H1 (cell line): ENCODE measurements around the gene MROH7. TPM values are rescaled to one million over a fixed set of nuclear protein-coding genes. Genes with fewer than 3 reads are reported as not detected.

Experiments used
- CHD1 ChIP-seq: IDR thresholded peaks from 2 replicates; pipeline ENCODE4 v1.6.1; 2012; ENCODE audit warnings: low read depth, low read length, improper control_type of control experiment
- POU5F1 ChIP-seq: IDR thresholded peaks from 2 replicates; pipeline ENCODE4 v1.6.1; 2011; ENCODE audit warnings: low read depth, mild to moderate bottlenecking, low read length, moderate library complexity
- RFX5 ChIP-seq: IDR thresholded peaks from 2 replicates; pipeline ENCODE4 v1.6.1; 2011; ENCODE audit warnings: low read depth, low read length, improper control_type of control experiment, borderline replicate concordance
- polyA plus RNA-seq, 7 experiments: library from polyadenylated mRNA; depleted of rRNA in 3 of 7; stranded (reverse) in 5 of 7; unstranded in 2 of 7; fragments of >200 nt in 5 of 7; fragments of 200-250 nt in 2 of 7; gene quantifications; 1 replicate in 5 of 7; 2 replicates in 1 of 7; 4 replicates in 1 of 7; pipeline versions ENCODE4 v1.2.1 to v1.2.3, GENCODE V29; 2011 to 2013; ENCODE audit warnings: missing spikeins in 2 of 7, mixed read lengths in 2 of 7
- total RNA-seq: library from RNA; stranded (reverse); fragmentation: NEBNext Ultra II Directional; extraction: Animal tissue kit (Norgen Biotek cat#: 25700); gene quantifications from 2 replicates; pipeline ENCODE4 v1.2.1, GENCODE V29; 2021
- TF ChIP-seq, protein P1 (sequence below): fragments of 300-600 bp; sonication (generic); IDR thresholded peaks from 2 replicates; pipeline ENCODE4 v1.7.1; 2012; ENCODE audit warnings: low read length, moderate library complexity, mild to moderate bottlenecking, inconsistent platforms; ENCODE audit not compliant: insufficient replicate concordance

MROH7 gene
- total and polyA plus RNA-seq, 2 of the 8 experiments (the other 6 are each of a cell fraction or from before 2014, with no cell fraction given), result 0.07 to 0.20 TPM

- TF ChIP-seq, protein P1, sequence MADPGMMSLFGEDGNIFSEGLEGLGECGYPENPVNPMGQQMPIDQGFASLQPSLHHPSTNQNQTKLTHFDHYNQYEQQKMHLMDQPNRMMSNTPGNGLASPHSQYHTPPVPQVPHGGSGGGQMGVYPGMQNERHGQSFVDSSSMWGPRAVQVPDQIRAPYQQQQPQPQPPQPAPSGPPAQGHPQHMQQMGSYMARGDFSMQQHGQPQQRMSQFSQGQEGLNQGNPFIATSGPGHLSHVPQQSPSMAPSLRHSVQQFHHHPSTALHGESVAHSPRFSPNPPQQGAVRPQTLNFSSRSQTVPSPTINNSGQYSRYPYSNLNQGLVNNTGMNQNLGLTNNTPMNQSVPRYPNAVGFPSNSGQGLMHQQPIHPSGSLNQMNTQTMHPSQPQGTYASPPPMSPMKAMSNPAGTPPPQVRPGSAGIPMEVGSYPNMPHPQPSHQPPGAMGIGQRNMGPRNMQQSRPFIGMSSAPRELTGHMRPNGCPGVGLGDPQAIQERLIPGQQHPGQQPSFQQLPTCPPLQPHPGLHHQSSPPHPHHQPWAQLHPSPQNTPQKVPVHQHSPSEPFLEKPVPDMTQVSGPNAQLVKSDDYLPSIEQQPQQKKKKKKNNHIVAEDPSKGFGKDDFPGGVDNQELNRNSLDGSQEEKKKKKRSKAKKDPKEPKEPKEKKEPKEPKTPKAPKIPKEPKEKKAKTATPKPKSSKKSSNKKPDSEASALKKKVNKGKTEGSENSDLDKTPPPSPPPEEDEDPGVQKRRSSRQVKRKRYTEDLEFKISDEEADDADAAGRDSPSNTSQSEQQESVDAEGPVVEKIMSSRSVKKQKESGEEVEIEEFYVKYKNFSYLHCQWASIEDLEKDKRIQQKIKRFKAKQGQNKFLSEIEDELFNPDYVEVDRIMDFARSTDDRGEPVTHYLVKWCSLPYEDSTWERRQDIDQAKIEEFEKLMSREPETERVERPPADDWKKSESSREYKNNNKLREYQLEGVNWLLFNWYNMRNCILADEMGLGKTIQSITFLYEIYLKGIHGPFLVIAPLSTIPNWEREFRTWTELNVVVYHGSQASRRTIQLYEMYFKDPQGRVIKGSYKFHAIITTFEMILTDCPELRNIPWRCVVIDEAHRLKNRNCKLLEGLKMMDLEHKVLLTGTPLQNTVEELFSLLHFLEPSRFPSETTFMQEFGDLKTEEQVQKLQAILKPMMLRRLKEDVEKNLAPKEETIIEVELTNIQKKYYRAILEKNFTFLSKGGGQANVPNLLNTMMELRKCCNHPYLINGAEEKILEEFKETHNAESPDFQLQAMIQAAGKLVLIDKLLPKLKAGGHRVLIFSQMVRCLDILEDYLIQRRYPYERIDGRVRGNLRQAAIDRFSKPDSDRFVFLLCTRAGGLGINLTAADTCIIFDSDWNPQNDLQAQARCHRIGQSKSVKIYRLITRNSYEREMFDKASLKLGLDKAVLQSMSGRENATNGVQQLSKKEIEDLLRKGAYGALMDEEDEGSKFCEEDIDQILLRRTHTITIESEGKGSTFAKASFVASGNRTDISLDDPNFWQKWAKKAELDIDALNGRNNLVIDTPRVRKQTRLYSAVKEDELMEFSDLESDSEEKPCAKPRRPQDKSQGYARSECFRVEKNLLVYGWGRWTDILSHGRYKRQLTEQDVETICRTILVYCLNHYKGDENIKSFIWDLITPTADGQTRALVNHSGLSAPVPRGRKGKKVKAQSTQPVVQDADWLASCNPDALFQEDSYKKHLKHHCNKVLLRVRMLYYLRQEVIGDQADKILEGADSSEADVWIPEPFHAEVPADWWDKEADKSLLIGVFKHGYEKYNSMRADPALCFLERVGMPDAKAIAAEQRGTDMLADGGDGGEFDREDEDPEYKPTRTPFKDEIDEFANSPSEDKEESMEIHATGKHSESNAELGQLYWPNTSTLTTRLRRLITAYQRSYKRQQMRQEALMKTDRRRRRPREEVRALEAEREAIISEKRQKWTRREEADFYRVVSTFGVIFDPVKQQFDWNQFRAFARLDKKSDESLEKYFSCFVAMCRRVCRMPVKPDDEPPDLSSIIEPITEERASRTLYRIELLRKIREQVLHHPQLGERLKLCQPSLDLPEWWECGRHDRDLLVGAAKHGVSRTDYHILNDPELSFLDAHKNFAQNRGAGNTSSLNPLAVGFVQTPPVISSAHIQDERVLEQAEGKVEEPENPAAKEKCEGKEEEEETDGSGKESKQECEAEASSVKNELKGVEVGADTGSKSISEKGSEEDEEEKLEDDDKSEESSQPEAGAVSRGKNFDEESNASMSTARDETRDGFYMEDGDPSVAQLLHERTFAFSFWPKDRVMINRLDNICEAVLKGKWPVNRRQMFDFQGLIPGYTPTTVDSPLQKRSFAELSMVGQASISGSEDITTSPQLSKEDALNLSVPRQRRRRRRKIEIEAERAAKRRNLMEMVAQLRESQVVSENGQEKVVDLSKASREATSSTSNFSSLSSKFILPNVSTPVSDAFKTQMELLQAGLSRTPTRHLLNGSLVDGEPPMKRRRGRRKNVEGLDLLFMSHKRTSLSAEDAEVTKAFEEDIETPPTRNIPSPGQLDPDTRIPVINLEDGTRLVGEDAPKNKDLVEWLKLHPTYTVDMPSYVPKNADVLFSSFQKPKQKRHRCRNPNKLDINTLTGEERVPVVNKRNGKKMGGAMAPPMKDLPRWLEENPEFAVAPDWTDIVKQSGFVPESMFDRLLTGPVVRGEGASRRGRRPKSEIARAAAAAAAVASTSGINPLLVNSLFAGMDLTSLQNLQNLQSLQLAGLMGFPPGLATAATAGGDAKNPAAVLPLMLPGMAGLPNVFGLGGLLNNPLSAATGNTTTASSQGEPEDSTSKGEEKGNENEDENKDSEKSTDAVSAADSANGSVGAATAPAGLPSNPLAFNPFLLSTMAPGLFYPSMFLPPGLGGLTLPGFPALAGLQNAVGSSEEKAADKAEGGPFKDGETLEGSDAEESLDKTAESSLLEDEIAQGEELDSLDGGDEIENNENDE, result no peak
- TF ChIP-seq RFX5 (no peak), CHD1 (no peak), POU5F1 (no peak)
Observed at GRCh38 chr1:54699936-54700525, 58.4 kb downstream of the MROH7 start (continued).
